ENCODE results near the gene TEKT5. TPM values are rescaled to one million over a fixed set of nuclear protein-coding genes. Genes with fewer than 3 reads are reported as not detected.

Gene TEKT5
- total RNA-seq, 2 donors from 2014 or later = not detected

DNA sequence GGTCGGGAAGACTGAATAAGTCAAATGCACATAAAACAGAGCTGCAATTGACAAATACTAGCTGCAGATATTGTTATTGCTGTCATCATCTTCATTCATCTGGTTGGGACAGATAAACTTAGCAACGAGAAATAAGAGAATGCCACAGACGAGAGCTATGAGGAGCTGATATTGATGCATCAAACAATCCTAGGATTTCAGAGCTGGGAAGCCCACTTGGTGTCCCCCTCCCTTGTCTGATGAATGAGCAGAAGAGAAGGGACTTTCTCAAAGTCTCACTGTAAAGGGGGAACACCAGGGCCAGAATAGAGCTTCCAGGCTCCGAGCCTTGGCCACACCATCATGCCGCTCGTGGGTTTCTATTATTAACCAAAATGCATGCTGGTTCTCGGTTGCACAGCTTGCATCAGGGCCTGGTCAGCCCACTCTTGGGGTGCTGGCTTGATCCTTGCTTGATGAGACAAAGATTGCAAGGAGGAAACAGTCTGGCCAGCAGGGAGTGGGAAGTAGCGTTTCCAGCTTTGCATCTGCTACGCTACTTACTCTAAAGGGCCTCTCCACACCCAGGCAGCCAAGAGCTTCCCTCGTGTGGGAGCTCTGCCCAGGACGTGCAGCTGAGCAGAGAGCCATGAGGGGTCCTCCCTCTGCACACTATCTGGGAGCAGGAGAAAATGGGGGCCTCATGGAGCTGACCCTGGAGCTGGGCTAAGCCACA, 85.9 kb downstream of the TEKT5 start:
- intact Hi-C loops (cut with DNase I) = no loop called here
- Histone ChIP-seq H3K4me3 (no peak overlapping the region), H3K27me3 (no peaks in the 10 kb centered on the region), H3K36me3 (replicated peaks in 1 of 2; ENCODE audit: insufficient read depth in 1 of 2, low read depth in 2 of 2) (no peaks in the 10 kb centered on the region), H3K27ac (no peak overlapping the region), H3K9me3 (no peaks in the 10 kb centered on the region), H3K4me1 (no peaks in the 10 kb centered on the region)
- WGBS, 2 donors = 61 to 86% methylated on average over 7 to 11 of the region's 11 CpGs
- TF ChIP-seq POLR2A (IDR thresholded peaks at IDR 0.05) = no peak
- TF ChIP-seq, protein P1, sequence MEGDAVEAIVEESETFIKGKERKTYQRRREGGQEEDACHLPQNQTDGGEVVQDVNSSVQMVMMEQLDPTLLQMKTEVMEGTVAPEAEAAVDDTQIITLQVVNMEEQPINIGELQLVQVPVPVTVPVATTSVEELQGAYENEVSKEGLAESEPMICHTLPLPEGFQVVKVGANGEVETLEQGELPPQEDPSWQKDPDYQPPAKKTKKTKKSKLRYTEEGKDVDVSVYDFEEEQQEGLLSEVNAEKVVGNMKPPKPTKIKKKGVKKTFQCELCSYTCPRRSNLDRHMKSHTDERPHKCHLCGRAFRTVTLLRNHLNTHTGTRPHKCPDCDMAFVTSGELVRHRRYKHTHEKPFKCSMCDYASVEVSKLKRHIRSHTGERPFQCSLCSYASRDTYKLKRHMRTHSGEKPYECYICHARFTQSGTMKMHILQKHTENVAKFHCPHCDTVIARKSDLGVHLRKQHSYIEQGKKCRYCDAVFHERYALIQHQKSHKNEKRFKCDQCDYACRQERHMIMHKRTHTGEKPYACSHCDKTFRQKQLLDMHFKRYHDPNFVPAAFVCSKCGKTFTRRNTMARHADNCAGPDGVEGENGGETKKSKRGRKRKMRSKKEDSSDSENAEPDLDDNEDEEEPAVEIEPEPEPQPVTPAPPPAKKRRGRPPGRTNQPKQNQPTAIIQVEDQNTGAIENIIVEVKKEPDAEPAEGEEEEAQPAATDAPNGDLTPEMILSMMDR (IDR thresholded peaks at IDR 0.05) = no peak
- ATAC-seq = no peak
- no peak for DNase-seq

GRCh38 chr16:10607157-10607556, 87.6 kb downstream of the TEKT5 start:
- H3K4me1 ChIP-seq = no peaks in the 10 kb centered on the region
- no peak for ATAC-seq
- H3K36me3 ChIP-seq (replicated peaks in 1 of 2; ENCODE audit: insufficient read depth in 1 of 2, low read depth in 2 of 2) = no peaks in the 10 kb centered on the region
- H3K27ac ChIP-seq = no peak overlapping the region
- TF ChIP-seq, protein P1 (IDR thresholded peaks at IDR 0.05) = no peak
- TF ChIP-seq POLR2A (IDR thresholded peaks at IDR 0.05) = no peak
- no peaks in the 10 kb centered on the region for H3K27me3 ChIP-seq
- 66 to 72% methylated on average over 3 of the region's 3 CpGs for WGBS, 2 donors
- DNase-seq = no peak
- H3K9me3 ChIP-seq = no peaks in the 10 kb centered on the region
- no peak overlapping the region for H3K4me3 ChIP-seq
- intact Hi-C loops (cut with DNase I) = no loop called here

- ATAC-seq (no peak), DNase-seq (no peak)
- intact Hi-C loops (cut with DNase I) = no loop called here
- TF ChIP-seq, protein P1 (IDR thresholded peaks at IDR 0.05) = no peak
- no peak for TF ChIP-seq POLR2A (IDR thresholded peaks at IDR 0.05)
- Histone ChIP-seq H3K9me3 (no peaks in the 10 kb centered on the region), H3K27ac (no peak overlapping the region), H3K27me3 (no peaks in the 10 kb centered on the region), H3K36me3 (replicated peaks in 1 of 2; ENCODE audit: insufficient read depth in 1 of 2, low read depth in 2 of 2) (no peaks in the 10 kb centered on the region), H3K4me3 (no peak overlapping the region), H3K4me1 (no peaks in the 10 kb centered on the region)
- 44 to 76% methylated on average over 6 of the region's 6 CpGs for WGBS, 2 donors
Measured at GRCh38 chr16:10606607-10607006, 88.1 kb downstream of the TEKT5 start.

- DNase-seq (no peak), ATAC-seq (no peak)
- Histone ChIP-seq H3K4me1 (no peaks in the 10 kb centered on the region), H3K27ac (no peak overlapping the region), H3K9me3 (no peaks in the 10 kb centered on the region), H3K4me3 (no peak overlapping the region), H3K36me3 (replicated peaks in 1 of 2; ENCODE audit: insufficient read depth in 1 of 2, low read depth in 2 of 2) (no peaks in the 10 kb centered on the region), H3K27me3 (no peaks in the 10 kb centered on the region)
- intact Hi-C loops (cut with DNase I) = no loop called here
- 55 to 75% methylated on average over 3 of the region's 3 CpGs for WGBS, 2 donors
- TF ChIP-seq, protein P1 (IDR thresholded peaks at IDR 0.05) = no peak
- no peak for TF ChIP-seq POLR2A (IDR thresholded peaks at IDR 0.05)
Measured at GRCh38 chr16:10605636-10606035, 89.1 kb downstream of the TEKT5 start.

Measured in body of pancreas (tissue), 4 donors.